GM10248 (cell line): Measurements from ENCODE around the gene GLRX2.

Experiments
- CTCF ChIA-PET: fragments of 300-600 bp; sonication (Branson Sonifier 250); formaldehyde crosslinking; extraction: SDS; loops from one replicate; lab custom pipeline; 2021; ENCODE audit warnings: antibody characterized with exemption; lab: Yijun Ruan, JAX
- POLR2A ChIA-PET: fragments of 350-650 bp; sonication (Branson Sonifier 250); formaldehyde crosslinking; extraction: SDS; loops from one replicate; lab custom pipeline; 2020; ENCODE audit warnings: antibody characterized with exemption; lab: Yijun Ruan, JAX
- DNase-seq: peaks from one replicate; pipeline ENCODE4 v3.0.0; 2012; ENCODE audit errors: extremely low spot score
- CTCF ChIP-seq: IDR thresholded peaks from 2 replicates; pipeline ENCODE4 v1.5.1; 2012; ENCODE audit warnings: mild to moderate bottlenecking, low read depth; ENCODE audit errors: extremely low read depth, missing control alignments, control extremely low read depth

The GLRX2 gene

GRCh38 chr1:193141804-193142203, 36.6 kb upstream of the GLRX2 start:
- POLR2A ChIA-PET: no interaction called here
- CTCF ChIA-PET: interaction anchor here (0.7 to 1.4 kb wide), 2 partner anchors 15 to 19 kb away, joined by 4 read pairs; partner anchors contain the start of gene CDC73

GRCh38 chr1:193140254-193140653, 35.0 kb upstream of the GLRX2 start:
- TF ChIP-seq CTCF: no peak
- ChIA-PET POLR2A (no interaction called here), CTCF (no interaction called here)
- no peak for DNase-seq

More at GRCh38 chr1:193141804-193142203, 36.6 kb upstream of the GLRX2 start:
- DNase-seq: no peak
- no peak for TF ChIP-seq CTCF

- CTCF ChIA-PET: interaction anchor here (0.8 kb wide), 1 partner anchor 14 kb away, joined by 3 read pairs; no protein-coding TSS in a partner anchor
- TF ChIP-seq CTCF: no peak
- DNase-seq: peak; percentile 19
- POLR2A ChIA-PET: no interaction called here
These were observed 26.1 kb upstream of the GLRX2 start for GRCh38 chr1:193131266-193131860.

GRCh38 chr1:193125369-193125768, 20.2 kb upstream of the GLRX2 start:
- POLR2A ChIA-PET: no interaction called here
- no peak for DNase-seq
- CTCF ChIA-PET: interaction anchor here (1.0 kb wide), 2 partner anchors 9 to 12 kb away, joined by 3 to 4 read pairs; no protein-coding TSS in a partner anchor
- no peak for TF ChIP-seq CTCF

GRCh38 chr1:193123751-193124150, 18.5 kb upstream of the GLRX2 start:
- ChIA-PET CTCF (interaction anchor here (1.0 to 3.1 kb wide), 6 partner anchors 13 to 646 kb away, joined by 3 to 40 read pairs (median 4); no protein-coding TSS in a partner anchor), POLR2A (interaction anchor here (0.8 kb wide), 1 partner anchor 18 kb away, joined by 4 read pairs; the partner anchor contains the start of gene GLRX2)
- DNase-seq: no peak
- TF ChIP-seq CTCF: no peak

GRCh38 chr1:193121616-193122593, 16.7 kb upstream of the GLRX2 start, which contains the start of gene CDC73:
TSS of gene CDC73 (plus strand) at chr1:193122031. CDS start at chr1:193122201, 170 bp downstream.
- CTCF ChIA-PET: interaction anchor here (0.6 to 3.1 kb wide), 23 partner anchors 8 to 407 kb away, joined by 3 to 40 read pairs (median 4); partner anchors contain the start of gene UCHL5
- peak; percentile 93 for TF ChIP-seq CTCF
- DNase-seq: peak; percentile 94

More at GRCh38 chr1:193121616-193122593, 16.7 kb upstream of the GLRX2 start, which contains the start of gene CDC73:
- POLR2A ChIA-PET: interaction anchor here (0.6 to 1.2 kb wide), 2 partner anchors 16 to 18 kb away, joined by 3 read pairs; no protein-coding TSS in a partner anchor
